Hepatocyte (in vitro differentiated cells): Measurements from ENCODE around the gene CPT1A. TPM values are rescaled to one million over a fixed set of nuclear protein-coding genes. Genes with fewer than 3 reads are reported as not detected.

Experiments used
- DNase-seq: peaks from one replicate; pipeline ENCODE4 v3.0.0-alpha.2; 2016; ENCODE audit warnings: low spot score
- H2AFZ ChIP-seq: fragments of 200-600 bp; sonication (generic); 2 replicates; pipeline ENCODE4 v1.6.0; 2016; ENCODE audit warnings: antibody characterized with exemption, mild to moderate bottlenecking
- H3K27ac ChIP-seq: fragments of 200-600 bp; sonication (generic); 2 replicates; pipeline ENCODE4 v1.5.1; 2016; ENCODE audit warnings: mild to moderate bottlenecking
- H3K27me3 ChIP-seq: fragments of 200-600 bp; sonication (generic); 2 replicates; pipeline ENCODE4 v1.6.1; 2016
- H3K36me3 ChIP-seq: fragments of 200-600 bp; sonication (generic); replicated peaks from 2 replicates; pipeline ENCODE4 v1.5.1; 2016; ENCODE audit warnings: low read depth; ENCODE audit not compliant: insufficient read depth
- H3K4me1 ChIP-seq: fragments of 200-600 bp; sonication (generic); 2 replicates; pipeline ENCODE4 v1.5.1; 2016; ENCODE audit warnings: mild to moderate bottlenecking, moderate library complexity; ENCODE audit not compliant: insufficient read depth
- H3K4me2 ChIP-seq: fragments of 200-600 bp; sonication (generic); 2 replicates; pipeline ENCODE4 v1.6.0; 2016
- H3K4me3 ChIP-seq: fragments of 200-600 bp; sonication (generic); 2 replicates; pipeline ENCODE4 v1.5.1; 2016; ENCODE audit warnings: mild to moderate bottlenecking
- H3K79me2 ChIP-seq: fragments of 200-600 bp; sonication (generic); 2 replicates; pipeline ENCODE4 v1.6.0; 2017; ENCODE audit warnings: mild to moderate bottlenecking
- H3K9me2 ChIP-seq: fragments of 200-600 bp; sonication (generic); replicated peaks from 2 replicates; pipeline ENCODE4 v1.6.0; 2017; ENCODE audit warnings: mild to moderate bottlenecking; ENCODE audit not compliant: insufficient read depth
- H3K9me3 ChIP-seq: fragments of 200-600 bp; sonication (generic); 2 replicates; pipeline ENCODE4 v1.5.1; 2016; ENCODE audit warnings: low read depth, mild to moderate bottlenecking
- H4K20me1 ChIP-seq: fragments of 200-600 bp; sonication (generic); 2 replicates; pipeline ENCODE4 v1.6.0; 2016; ENCODE audit warnings: mild to moderate bottlenecking; ENCODE audit not compliant: insufficient read depth, poor library complexity, severe bottlenecking
- EZH2 ChIP-seq: fragments of 200-600 bp; sonication (generic); IDR thresholded peaks from 2 replicates; pipeline ENCODE4 v1.6.1; 2016; ENCODE audit warnings: antibody characterized with exemption, mild to moderate bottlenecking, borderline replicate concordance
- EZH2phosphoT487 ChIP-seq: fragments of 200-600 bp; sonication (generic); IDR thresholded peaks from one replicate; pipeline ENCODE4 v1.6.1; 2018; ENCODE audit warnings: antibody characterized with exemption, mild to moderate bottlenecking, low read depth, moderate library complexity; ENCODE audit not compliant: unreplicated experiment, severe bottlenecking
- WGBS: methylation state at CpG from one replicate; pipeline ENCODE4 v1.1.6; 2016; ENCODE audit warnings: low lambda C conversion rate; ENCODE audit errors: missing lambda C conversion rate; 5-methylcytosine and 5-hydroxymethylcytosine counted together
- polyA plus RNA-seq: library from polyadenylated mRNA; unstranded; fragments of >200 nt; fragmentation: Nextera tagmentation; extraction: Ambion mirVana; gene quantifications from 2 replicates; pipeline ENCODE4 v1.2.1, GENCODE V29; 2016
- total RNA-seq: library from RNA; depleted of rRNA; stranded (reverse); fragments of >200 nt; gene quantifications from 2 replicates; pipeline ENCODE4 v1.2.3, GENCODE V29; 2014
- TF ChIP-seq, protein P1 (sequence below): fragments of 200-600 bp; sonication (generic); IDR thresholded peaks from 2 replicates; pipeline ENCODE4 v1.5.1; 2016; ENCODE audit warnings: antibody characterized with exemption, mild to moderate bottlenecking; ENCODE audit not compliant: poor library complexity

Gene CPT1A
- total and polyA plus RNA-seq, 2 experiments from 2014 or later, result 8.3 to 24.8 TPM

DNA sequence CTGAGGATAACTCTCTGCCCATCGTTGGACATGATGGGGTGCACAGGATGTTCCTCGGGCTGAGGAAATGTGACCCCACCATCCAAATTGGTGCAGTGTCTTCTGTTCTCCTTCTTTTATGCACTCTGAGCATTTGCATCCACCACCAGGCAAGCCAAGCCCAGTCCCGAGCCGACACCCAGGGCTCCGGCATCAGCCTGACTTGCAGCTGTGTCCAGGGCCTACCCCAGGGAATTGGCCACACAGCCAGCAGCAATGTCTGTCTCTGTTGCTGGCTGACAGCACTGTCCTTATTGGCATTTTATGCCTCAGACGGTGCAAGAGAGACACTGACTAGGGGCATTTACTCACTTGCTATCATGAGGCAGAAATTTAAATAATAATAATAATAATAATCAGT lies 25.4 kb upstream of the CPT1A start:
- no peaks in the 10 kb centered on the region for H4K20me1 ChIP-seq
- no peaks in the 10 kb centered on the region for H3K9me2 ChIP-seq
- no peak for DNase-seq
- no peak overlapping the region for H3K4me3 ChIP-seq
- 83% methylated on average over 6 of the region's 6 CpGs for WGBS
- no peak overlapping the region for H3K27ac ChIP-seq
- H3K79me2 ChIP-seq, result no peaks in the 10 kb centered on the region
- no peaks in the 10 kb centered on the region for H3K36me3 ChIP-seq
- H3K9me3 ChIP-seq, result no peaks in the 10 kb centered on the region
- no peak overlapping the region for H2AFZ ChIP-seq
- TF ChIP-seq, protein P1, sequence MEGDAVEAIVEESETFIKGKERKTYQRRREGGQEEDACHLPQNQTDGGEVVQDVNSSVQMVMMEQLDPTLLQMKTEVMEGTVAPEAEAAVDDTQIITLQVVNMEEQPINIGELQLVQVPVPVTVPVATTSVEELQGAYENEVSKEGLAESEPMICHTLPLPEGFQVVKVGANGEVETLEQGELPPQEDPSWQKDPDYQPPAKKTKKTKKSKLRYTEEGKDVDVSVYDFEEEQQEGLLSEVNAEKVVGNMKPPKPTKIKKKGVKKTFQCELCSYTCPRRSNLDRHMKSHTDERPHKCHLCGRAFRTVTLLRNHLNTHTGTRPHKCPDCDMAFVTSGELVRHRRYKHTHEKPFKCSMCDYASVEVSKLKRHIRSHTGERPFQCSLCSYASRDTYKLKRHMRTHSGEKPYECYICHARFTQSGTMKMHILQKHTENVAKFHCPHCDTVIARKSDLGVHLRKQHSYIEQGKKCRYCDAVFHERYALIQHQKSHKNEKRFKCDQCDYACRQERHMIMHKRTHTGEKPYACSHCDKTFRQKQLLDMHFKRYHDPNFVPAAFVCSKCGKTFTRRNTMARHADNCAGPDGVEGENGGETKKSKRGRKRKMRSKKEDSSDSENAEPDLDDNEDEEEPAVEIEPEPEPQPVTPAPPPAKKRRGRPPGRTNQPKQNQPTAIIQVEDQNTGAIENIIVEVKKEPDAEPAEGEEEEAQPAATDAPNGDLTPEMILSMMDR, result no peak
- TF ChIP-seq EZH2 (no peak), EZH2phosphoT487 (no peak)
- no peak overlapping the region for H3K4me2 ChIP-seq
- H3K27me3 ChIP-seq, result no peaks in the 10 kb centered on the region
- peaks cover 4% of the 10 kb centered on the region for H3K4me1 ChIP-seq

DNA sequence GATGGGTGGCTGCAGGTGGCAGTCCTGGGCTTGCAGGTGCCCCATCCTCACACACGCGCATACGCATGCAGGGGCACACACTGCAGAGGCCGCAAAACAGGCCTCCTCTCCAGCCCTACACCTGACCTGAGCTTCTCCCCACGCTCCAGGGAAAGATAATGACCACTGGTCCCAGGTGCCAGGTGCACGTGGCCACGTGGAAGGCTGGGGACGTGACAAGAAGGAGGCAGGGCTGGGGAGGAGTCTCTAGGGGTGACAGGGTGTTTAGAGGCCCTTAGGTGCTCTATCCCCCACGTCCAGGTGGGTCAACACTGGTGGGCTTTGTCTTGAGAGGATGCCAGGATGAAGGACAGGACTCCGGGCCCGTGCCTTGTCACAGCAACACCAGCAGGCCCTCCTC lies 23.5 kb upstream of the CPT1A start:
- no peaks in the 10 kb centered on the region for H3K27me3 ChIP-seq
- H3K4me2 ChIP-seq, result no peak overlapping the region
- H3K4me1 ChIP-seq, result no peaks in the 10 kb centered on the region
- H4K20me1 ChIP-seq, result no peaks in the 10 kb centered on the region
- 93% methylated on average over 11 of the region's 11 CpGs for WGBS
- H3K36me3 ChIP-seq, result no peaks in the 10 kb centered on the region
- TF ChIP-seq EZH2 (no peak), EZH2phosphoT487 (no peak)
- TF ChIP-seq, protein P1, result no peak
- H3K27ac ChIP-seq, result no peak overlapping the region
- no peak overlapping the region for H2AFZ ChIP-seq
- no peaks in the 10 kb centered on the region for H3K79me2 ChIP-seq
- H3K9me2 ChIP-seq, result no peaks in the 10 kb centered on the region
- no peak for DNase-seq
- H3K4me3 ChIP-seq, result no peak overlapping the region
- H3K9me3 ChIP-seq, result no peaks in the 10 kb centered on the region

- Histone ChIP-seq H3K27ac (no peak overlapping the region), H4K20me1 (no peaks in the 10 kb centered on the region), H3K9me2 (no peaks in the 10 kb centered on the region), H3K79me2 (no peaks in the 10 kb centered on the region), H3K4me2 (no peak overlapping the region), H2AFZ (no peak overlapping the region), H3K9me3 (no peaks in the 10 kb centered on the region), H3K4me3 (no peak overlapping the region), H3K36me3 (no peaks in the 10 kb centered on the region), H3K27me3 (no peaks in the 10 kb centered on the region), H3K4me1 (no peaks in the 10 kb centered on the region)
- DNase-seq, result no peak
- TF ChIP-seq, protein P1, result no peak
- TF ChIP-seq EZH2, result no peak
- no peak for TF ChIP-seq EZH2phosphoT487
- 92% methylated on average over 3 of the region's 3 CpGs for WGBS
These were observed 22.0 kb upstream of the CPT1A start for GRCh38 chr11:68863553-68864265.
